Middle frontal gyrus (tissue), 1 donor: ENCODE data around the gene INSR.
"Not testable (repeated sequence)": the region's sequence is repeated elsewhere in the genome, so short reads cannot be mapped to it uniquely, and the experiment has no call there.

Source experiments
- DNase-seq: peaks from one replicate; pipeline ENCODE4 v3.0.0-alpha.2; 2015; ENCODE audit warnings: low spot score; ENCODE audit errors: extremely low spot score

INSR gene

DNA sequence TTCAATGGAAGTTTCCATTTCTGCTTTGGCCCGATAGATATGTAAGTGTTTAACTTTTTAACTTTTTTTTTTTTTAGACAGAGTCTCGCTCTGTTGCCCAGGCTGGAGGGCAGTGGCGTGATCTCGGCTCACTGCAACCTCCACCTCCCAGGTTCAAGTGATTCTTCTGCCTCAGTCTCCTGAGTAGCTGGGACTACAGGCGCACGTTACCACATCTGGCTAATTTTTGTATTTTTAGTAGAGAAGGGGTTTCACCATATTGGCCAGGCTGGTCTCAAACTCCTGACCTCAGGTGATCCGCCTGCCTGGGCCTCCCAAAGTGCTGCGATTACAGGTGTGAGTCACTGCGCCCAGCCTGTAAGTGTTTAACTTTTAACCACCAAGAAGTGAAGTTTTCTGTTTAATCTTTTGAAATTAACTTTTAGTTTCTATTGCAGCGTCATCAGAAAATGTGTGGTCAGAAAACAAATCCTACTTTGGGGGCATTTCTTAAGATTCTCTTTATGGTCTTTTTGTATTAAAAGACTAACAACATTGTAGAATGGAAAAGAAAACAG is 147.0 kb downstream of the INSR start:
- DNase-seq = not testable (repeated sequence)

DNA sequence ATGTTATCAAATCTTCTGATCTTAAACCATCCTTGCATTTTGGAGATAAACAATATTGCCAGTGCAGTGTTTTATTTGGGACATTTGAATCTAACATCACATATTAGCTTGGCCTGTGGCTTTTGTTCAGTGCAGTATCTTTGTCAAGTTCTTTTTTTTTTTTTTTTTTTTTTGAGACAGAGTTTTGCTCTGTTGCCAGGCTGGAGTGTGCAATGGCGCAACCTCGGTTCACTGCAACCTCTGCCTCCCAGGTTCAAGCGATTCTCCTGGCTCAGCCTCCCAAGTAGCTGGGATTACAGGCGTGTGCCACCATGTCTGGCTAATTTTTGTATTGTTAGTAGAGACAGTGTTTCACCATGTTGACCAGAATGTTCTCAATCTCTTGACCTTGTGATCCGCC is 148.1 kb downstream of the INSR start:
- not testable (repeated sequence) for DNase-seq

DNA sequence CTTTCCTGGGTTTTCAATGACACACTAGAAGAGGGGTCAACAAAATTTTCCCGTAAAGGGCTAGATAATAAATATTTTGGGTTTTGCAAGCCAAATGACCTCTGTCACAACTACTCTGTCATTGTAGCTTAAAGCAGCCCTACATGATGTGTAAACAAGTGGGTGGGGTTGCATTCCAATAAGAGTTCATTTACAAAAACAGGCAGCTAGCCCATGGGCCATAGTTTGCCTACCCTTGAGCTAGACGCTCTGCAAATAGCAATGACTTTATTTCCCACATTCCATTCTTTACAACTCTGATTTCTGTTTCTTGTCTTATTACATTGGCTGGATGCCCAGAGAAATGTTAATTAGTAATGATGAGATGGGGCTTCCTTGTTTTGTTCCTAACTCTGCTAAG is 148.7 kb downstream of the INSR start:
- DNase-seq = no peak

DNA sequence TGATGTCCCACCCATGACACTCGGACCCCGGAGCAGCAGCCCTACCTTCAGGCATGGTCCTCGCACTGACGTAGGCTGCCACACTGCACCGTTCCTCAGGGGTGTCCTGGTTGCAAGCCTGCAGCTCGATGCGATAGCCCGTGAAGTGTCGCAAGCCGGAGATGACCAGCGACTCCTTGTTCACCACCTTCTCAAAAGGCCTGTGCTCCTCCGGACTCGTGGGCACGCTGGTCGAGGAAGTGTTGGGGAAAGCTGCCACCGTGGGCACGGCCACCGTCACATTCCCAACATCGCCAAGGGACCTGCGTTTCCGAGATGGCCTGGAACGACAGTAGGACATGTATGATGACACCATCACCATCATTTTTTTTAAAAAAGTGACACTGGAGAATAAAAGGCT is 151.4 kb downstream of the INSR start:
- DNase-seq = no peak

- no peak for DNase-seq
Measured at GRCh38 chr19:7140137-7140536, 154.1 kb downstream of the INSR start.

- DNase-seq = no peak
Measured at GRCh38 chr19:7139095-7139494, 155.1 kb downstream of the INSR start.

- no peak for DNase-seq
Measured at GRCh38 chr19:7138402-7138801, 155.8 kb downstream of the INSR start.

DNA sequence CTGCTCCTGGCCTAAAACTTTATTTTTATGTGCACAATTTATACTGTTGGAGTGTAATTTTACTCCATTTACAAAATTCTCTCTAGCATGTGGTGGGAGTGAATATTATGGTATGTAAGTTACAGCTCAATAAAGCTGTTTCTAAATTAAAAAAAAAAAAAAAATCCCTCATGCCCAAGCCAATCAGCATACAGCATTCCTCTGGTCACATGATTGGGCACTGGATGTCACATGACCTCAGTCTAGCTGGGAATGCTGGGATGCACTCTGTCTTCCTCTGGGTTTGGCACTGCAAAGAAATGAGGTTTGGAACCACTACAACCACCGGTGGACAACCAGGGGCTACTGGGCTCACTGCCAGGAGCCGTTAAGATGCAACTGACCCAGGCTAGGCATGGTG is 157.1 kb downstream of the INSR start:
- DNase-seq = no peak

GRCh38 chr19:7132054-7132453 is 162.2 kb downstream of the INSR start:
- no peak for DNase-seq

- DNase-seq = no peak
Measured at GRCh38 chr19:7130043-7130442, 164.2 kb downstream of the INSR start.

GRCh38 chr19:7126132-7126531 is 168.1 kb downstream of the INSR start:
- no peak for DNase-seq

GRCh38 chr19:7125221-7125620 is 169.0 kb downstream of the INSR start:
- no peak for DNase-seq

DNA sequence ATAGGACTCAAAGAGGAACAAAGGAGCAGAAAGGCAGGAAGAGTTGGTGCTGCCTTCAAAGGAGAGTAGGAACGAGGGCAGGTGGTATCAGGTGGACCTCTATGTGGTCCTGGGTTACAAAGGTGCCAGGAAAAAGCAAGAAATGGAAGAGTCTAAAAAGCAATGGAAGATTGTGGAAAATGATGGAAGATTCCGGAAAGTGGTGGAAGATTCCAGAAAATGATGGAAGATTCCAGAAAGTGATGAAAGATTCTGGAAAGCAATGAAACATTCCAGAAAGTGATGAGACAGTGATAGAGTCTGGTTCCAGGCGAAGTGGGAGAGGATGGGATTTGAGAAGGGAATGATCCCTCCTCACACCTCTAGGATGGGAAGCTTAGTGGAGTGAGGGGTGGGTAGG is 169.4 kb downstream of the INSR start:
- no peak for DNase-seq

DNA sequence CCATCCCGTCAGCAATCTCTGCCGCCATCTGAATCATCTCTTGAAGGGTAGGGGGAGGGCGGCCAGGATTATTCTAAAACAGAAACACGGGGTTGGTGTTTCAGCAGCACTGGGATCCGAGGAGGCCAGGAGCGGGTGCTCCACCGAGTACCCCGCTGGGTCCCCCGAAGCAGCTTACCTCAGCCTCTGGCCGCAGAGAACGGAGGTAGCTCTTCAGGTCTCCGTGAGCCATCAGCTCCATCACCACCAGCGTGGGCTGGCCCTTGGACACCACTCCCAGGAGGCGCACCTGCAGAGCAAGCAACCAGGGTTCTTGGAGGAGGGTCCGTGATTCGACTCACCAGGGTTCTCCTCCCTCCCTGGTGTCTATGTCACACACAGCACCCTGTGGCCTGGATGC is 171.5 kb downstream of the INSR start:
- no peak for DNase-seq

DNA sequence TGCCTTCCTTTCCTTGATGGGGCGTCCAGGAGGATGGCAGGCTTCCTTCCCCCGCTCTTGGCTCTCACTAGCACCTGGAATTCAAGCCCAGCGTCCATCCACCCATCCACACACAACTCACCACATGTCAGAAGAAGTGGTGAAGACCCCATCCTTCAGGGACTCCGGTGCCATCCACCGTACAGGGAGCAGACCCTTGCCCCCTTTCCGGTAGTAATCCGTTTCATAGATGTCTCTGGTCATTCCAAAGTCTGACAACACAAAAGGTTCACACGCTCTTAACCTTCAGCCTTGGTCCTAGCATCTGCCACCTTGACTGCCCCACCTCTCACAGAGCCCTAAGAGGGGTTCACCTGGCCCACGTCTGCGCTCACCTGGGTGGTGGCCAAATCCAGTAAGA is 173.7 kb downstream of the INSR start:
- no peak for DNase-seq

- DNase-seq = no peak
Measured at GRCh38 chr19:7119582-7119981, 174.6 kb downstream of the INSR start.

GRCh38 chr19:7117248-7117647 is 177.0 kb downstream of the INSR start:
- no peak for DNase-seq

GRCh38 chr19:7115721-7116120 is 178.5 kb downstream of the INSR start:
- peak; percentile 52 for DNase-seq

- no peak for DNase-seq
Measured at GRCh38 chr19:7113233-7113632, 181.0 kb downstream of the INSR start.

- DNase-seq = no peak
Measured at GRCh38 chr19:7112675-7113074, 181.5 kb downstream of the INSR start.

GRCh38 chr19:7109678-7110289 is 184.4 kb downstream of the INSR start:
- DNase-seq = no peak

GRCh38 chr19:7106711-7107657 is 187.2 kb downstream of the INSR start:
- no peak for DNase-seq
